HS-5 (cell line): Measurements from ENCODE around the gene SH3TC1.

Experiments used
- DNase-seq: peaks from one replicate; pipeline ENCODE4 v3.0.0-alpha.2; 2012; ENCODE audit warnings: low read depth

The SH3TC1 gene

GRCh38 chr4:8287343-8288280 is 88.5 kb downstream of the SH3TC1 start:
- no peak for DNase-seq

- no peak for DNase-seq
Observed at GRCh38 chr4:8289151-8289750, 90.2 kb downstream of the SH3TC1 start.

- no peak for DNase-seq
Observed at GRCh38 chr4:8289956-8290700, 91.0 kb downstream of the SH3TC1 start.

GRCh38 chr4:8290701-8290970 is 91.5 kb downstream of the SH3TC1 start:
- DNase-seq, result no peak
